Measurements from ENCODE around the gene PLCH2. TPM values are rescaled to one million over a fixed set of nuclear protein-coding genes. Genes with fewer than 3 reads are reported as not detected.
A peak's percentile ranks its signal among the peaks of the same experiment; 100 is the strongest.

PLCH2 gene
- total RNA-seq, 4 donors from 2014 or later: not detected

DNA sequence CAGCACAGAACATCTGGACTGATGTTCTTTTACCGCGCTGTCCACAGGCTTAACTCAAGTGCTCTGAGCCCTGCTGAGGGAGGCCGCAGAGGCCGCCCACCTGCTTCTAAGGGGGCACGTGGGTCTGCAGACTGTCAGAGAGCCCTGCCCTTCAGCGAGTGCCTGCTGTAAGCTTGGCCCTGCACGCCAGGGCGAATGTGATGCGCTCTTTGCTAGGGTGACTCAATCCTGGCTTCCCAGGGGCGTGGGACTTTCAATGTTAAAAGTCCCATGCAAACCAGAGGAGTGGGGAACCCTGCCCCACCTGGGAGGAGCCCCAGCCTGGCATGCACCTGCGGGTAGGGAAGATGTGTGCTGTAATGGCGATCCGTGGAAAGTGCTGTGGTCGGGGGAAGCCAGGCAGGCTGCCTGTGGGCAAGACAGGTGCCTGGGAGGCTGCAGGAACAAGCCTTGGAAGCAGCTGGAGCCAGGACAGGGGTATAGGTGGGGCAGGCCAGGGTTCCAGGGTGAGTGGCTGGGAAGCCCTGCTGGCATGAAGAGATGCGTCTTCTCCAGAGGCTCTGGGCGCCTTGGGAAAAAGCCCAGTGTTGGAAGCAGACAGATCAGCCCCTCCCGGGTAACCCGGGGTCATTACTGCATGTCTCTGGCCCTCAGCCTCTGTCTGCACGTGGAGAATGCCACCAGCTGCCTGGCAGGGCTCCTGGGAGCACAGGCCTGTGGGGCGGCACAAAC is 50.9 kb downstream of the PLCH2 start:
- intact Hi-C loops (cut with DNase I; ENCODE audit: low total_unique reads) (loop anchor here (1.0 kb wide), 2 partner anchors 59 to 115 kb away; partner anchors contain the start of genes PEX10 and PRXL2B), in situ Hi-C loops (cut with MboI; ENCODE audit: low sequenced_read_pairs in 4 of 4) (loop anchor here in 1 of 4 donors (25.0 kb wide), 1 partner anchor 315 kb away; no protein-coding TSS in a partner anchor)
- H3K4me1 ChIP-seq: peaks cover 78 to 80% of the 10 kb centered on the region in 2 donors
- H3K36me3 ChIP-seq: no peaks in the 10 kb centered on the region
- TF ChIP-seq POLR2A (IDR thresholded peaks at IDR 0.05): no peak
- TF ChIP-seq, protein P1, sequence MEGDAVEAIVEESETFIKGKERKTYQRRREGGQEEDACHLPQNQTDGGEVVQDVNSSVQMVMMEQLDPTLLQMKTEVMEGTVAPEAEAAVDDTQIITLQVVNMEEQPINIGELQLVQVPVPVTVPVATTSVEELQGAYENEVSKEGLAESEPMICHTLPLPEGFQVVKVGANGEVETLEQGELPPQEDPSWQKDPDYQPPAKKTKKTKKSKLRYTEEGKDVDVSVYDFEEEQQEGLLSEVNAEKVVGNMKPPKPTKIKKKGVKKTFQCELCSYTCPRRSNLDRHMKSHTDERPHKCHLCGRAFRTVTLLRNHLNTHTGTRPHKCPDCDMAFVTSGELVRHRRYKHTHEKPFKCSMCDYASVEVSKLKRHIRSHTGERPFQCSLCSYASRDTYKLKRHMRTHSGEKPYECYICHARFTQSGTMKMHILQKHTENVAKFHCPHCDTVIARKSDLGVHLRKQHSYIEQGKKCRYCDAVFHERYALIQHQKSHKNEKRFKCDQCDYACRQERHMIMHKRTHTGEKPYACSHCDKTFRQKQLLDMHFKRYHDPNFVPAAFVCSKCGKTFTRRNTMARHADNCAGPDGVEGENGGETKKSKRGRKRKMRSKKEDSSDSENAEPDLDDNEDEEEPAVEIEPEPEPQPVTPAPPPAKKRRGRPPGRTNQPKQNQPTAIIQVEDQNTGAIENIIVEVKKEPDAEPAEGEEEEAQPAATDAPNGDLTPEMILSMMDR (IDR thresholded peaks at IDR 0.05 in 4 of 5, conservative IDR thresholded peaks at IDR 0.05 in 1 of 5): no peak
- peak overlapping the region; percentile 53 to 99 (median 81) for H3K4me3 ChIP-seq
- peak; percentile 76 to 93 for DNase-seq
- no peaks in the 10 kb centered on the region for H3K27me3 ChIP-seq
- H3K9me3 ChIP-seq: no peaks in the 10 kb centered on the region
- peak overlapping the region; percentile 85 to 95 (median 88) for H3K27ac ChIP-seq
- ATAC-seq: peak; percentile 21 to 42

DNA sequence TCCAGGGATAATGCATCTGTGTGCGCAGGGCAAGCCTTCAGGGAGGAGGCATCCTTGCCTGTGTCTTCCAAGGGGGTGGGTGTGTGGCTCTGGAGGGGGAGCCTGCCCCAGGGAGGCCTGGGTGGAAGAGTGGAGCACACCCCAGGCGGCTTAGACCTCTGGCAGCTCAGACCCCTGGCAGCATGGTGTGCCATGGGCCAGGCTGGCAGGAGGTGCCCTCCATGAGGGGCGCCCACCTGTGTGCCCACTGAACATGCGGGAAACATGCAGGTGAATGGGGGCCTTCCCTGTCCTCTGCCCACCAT is 51.4 kb downstream of the PLCH2 start:
- in situ Hi-C loops (cut with MboI; ENCODE audit: low sequenced_read_pairs in 4 of 4) (loop anchor here in 1 of 4 donors (25.0 kb wide), 1 partner anchor 315 kb away; no protein-coding TSS in a partner anchor), intact Hi-C loops (cut with DNase I; ENCODE audit: low total_unique reads) (no loop called here)
- Histone ChIP-seq H3K4me1 (peaks cover 81 to 85% of the 10 kb centered on the region in 2 donors), H3K27me3 (no peaks in the 10 kb centered on the region), H3K27ac (peak overlapping the region; percentile 85 to 95 (median 88)), H3K36me3 (no peaks in the 10 kb centered on the region), H3K9me3 (no peaks in the 10 kb centered on the region), H3K4me3 (no peak overlapping the region)
- ATAC-seq (no peak), DNase-seq (no peak)
- TF ChIP-seq POLR2A (IDR thresholded peaks at IDR 0.05): no peak
- TF ChIP-seq, protein P1 (IDR thresholded peaks at IDR 0.05 in 4 of 5, conservative IDR thresholded peaks at IDR 0.05 in 1 of 5): no peak

DNA sequence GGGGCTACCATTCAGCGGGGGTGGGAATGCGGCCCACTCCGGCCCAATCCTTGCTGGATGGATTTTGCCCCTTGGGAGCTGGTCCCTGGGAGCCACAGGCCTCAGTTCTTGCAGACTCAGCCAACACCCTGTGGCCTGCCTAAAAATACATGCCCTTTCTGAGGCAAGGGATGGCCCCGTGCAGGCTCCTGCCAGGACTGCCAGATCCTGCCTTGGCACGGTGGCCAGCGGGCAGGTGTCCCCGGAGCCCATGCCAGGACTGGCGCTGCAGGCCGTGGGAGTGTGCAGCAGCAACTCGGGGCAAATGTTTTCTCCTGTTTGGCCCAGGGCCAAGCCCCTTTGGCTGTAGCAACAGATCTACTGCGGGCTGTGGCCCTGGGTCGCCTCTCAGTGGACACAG is 51.9 kb downstream of the PLCH2 start:
- Histone ChIP-seq H3K4me3 (no peak overlapping the region), H3K27me3 (no peaks in the 10 kb centered on the region), H3K36me3 (no peaks in the 10 kb centered on the region), H3K9me3 (no peaks in the 10 kb centered on the region), H3K4me1 (peaks cover 77 to 88% of the 10 kb centered on the region in 2 donors), H3K27ac (peak overlapping the region; percentile 85 to 95 (median 88))
- peak; percentile 85 to 96 for DNase-seq
- in situ Hi-C loops (cut with MboI; ENCODE audit: low sequenced_read_pairs in 4 of 4): loop anchor here in 1 of 4 donors (25.0 kb wide), 1 partner anchor 316 kb away; no protein-coding TSS in a partner anchor
- TF ChIP-seq POLR2A (IDR thresholded peaks at IDR 0.05): no peak
- TF ChIP-seq, protein P1 (IDR thresholded peaks at IDR 0.05 in 4 of 5, conservative IDR thresholded peaks at IDR 0.05 in 1 of 5): no peak
- peak; percentile 46 to 56 for ATAC-seq
- intact Hi-C loops (cut with DNase I; ENCODE audit: low total_unique reads): loop anchor here (1.0 to 2.0 kb wide), 3 partner anchors 19 to 337 kb away; partner anchors contain the start of genes MORN1 and RER1

DNA sequence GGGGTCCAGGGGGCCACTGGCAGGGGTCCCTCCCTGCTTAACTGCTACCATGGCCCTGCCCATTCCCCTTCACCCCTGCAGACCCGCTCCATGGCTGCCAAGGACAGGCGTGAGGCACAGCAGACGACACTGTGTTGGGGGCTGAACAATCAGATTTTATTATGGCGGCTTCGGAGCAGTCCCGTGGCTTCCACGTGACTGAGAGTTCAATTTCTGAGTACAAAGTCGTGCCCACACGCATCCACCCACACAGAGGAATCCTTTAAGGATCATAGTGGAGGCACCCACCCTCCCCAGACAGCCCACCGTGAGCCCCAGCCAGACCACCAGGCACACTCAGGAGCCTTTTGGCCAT is 52.5 kb downstream of the PLCH2 start:
- Histone ChIP-seq H3K27me3 (no peaks in the 10 kb centered on the region), H3K27ac (peak overlapping the region; percentile 85 to 95 (median 88)), H3K36me3 (no peaks in the 10 kb centered on the region), H3K4me1 (peaks cover 71 to 82% of the 10 kb centered on the region in 2 donors), H3K4me3 (peak overlapping the region in 2 of 4 donors; percentile 19 to 48), H3K9me3 (no peaks in the 10 kb centered on the region)
- intact Hi-C loops (cut with DNase I; ENCODE audit: low total_unique reads): loop anchor here (1.0 to 2.0 kb wide), 3 partner anchors 18 to 338 kb away; partner anchors contain the start of genes MORN1 and RER1
- ATAC-seq (no peak), DNase-seq (no peak)
- in situ Hi-C loops (cut with MboI; ENCODE audit: low sequenced_read_pairs in 4 of 4): loop anchor here in 1 of 4 donors (25.0 kb wide), 1 partner anchor 316 kb away; no protein-coding TSS in a partner anchor
- TF ChIP-seq POLR2A (IDR thresholded peaks at IDR 0.05): no peak
- TF ChIP-seq, protein P1 (IDR thresholded peaks at IDR 0.05 in 4 of 5, conservative IDR thresholded peaks at IDR 0.05 in 1 of 5): no peak
